GM23338 (cell line): ENCODE data around the gene MXRA7. TPM values are rescaled to one million over a fixed set of nuclear protein-coding genes. Genes with fewer than 3 reads are reported as not detected.

Experiments used
- ATAC-seq: fragments of 200-7000 bp; cut with Tn5 transposase; 3 replicates; pipeline ENCODE4 v1.9.1; 2020
- DNase-seq: peaks from one replicate; pipeline ENCODE4 v3.0.0-alpha.2; 2015; ENCODE audit warnings: low spot score
- H2AFZ ChIP-seq: fragments of 200-600 bp; sonication (generic); 2 replicates; pipeline ENCODE4 v1.8.0; 2016; ENCODE audit warnings: antibody characterized with exemption, mild to moderate bottlenecking, moderate library complexity
- H3F3A ChIP-seq: fragments of 200-600 bp; sonication (generic); replicated peaks from 2 replicates; pipeline ENCODE4 v1.8.0; 2017; ENCODE audit warnings: antibody characterized with exemption, mixed run types, low read depth
- H3K27ac ChIP-seq: fragments of 200-600 bp; sonication (generic); 2 replicates; pipeline ENCODE4 v1.6.1; 2016; ENCODE audit warnings: low read depth
- H3K27me3 ChIP-seq: fragments of 200-600 bp; sonication (generic); 2 replicates; pipeline ENCODE4 v1.8.0; 2016; ENCODE audit warnings: mild to moderate bottlenecking, mixed run types, moderate library complexity; ENCODE audit not compliant: insufficient read depth
- H3K36me3 ChIP-seq: fragments of 200-600 bp; sonication (generic); 2 replicates; pipeline ENCODE4 v1.8.0; 2016; ENCODE audit warnings: mild to moderate bottlenecking; ENCODE audit not compliant: insufficient read depth
- H3K4me1 ChIP-seq: fragments of 200-600 bp; sonication (generic); 2 replicates; pipeline ENCODE4 v1.8.0; 2016; ENCODE audit warnings: mild to moderate bottlenecking, moderate library complexity; ENCODE audit not compliant: insufficient read depth
- H3K4me2 ChIP-seq: fragments of 200-600 bp; sonication (generic); 2 replicates; pipeline ENCODE4 v1.7.1; 2017; ENCODE audit warnings: mixed run types
- H3K4me3 ChIP-seq: fragments of 200-600 bp; sonication (generic); 2 replicates; pipeline ENCODE4 v1.6.1; 2016; ENCODE audit warnings: mixed run types
- H3K79me2 ChIP-seq: fragments of 200-600 bp; sonication (generic); replicated peaks from 2 replicates; pipeline ENCODE4 v1.8.0; 2017; ENCODE audit warnings: mild to moderate bottlenecking; ENCODE audit not compliant: insufficient read depth
- H3K9me2 ChIP-seq: fragments of 200-600 bp; sonication (generic); 2 replicates; pipeline ENCODE4 v1.8.0; 2017; ENCODE audit not compliant: insufficient read depth
- H4K20me1 ChIP-seq: fragments of 200-600 bp; sonication (generic); replicated peaks from 2 replicates; pipeline ENCODE4 v1.8.0; 2017; ENCODE audit warnings: mild to moderate bottlenecking; ENCODE audit not compliant: insufficient read depth
- H3K27ac Mint-ChIP-seq: 2 replicates; pipeline ENCODE4 v1.8.0; 2020; ENCODE audit warnings: inconsistent platforms, mild to moderate bottlenecking, moderate library complexity, mixed read lengths
- H3K27me3 Mint-ChIP-seq: 3 replicates; pipeline ENCODE4 v1.8.0; 2022; ENCODE audit warnings: low read depth, mild to moderate bottlenecking, moderate library complexity, mixed read lengths, inconsistent platforms; ENCODE audit not compliant: insufficient read depth, poor library complexity
- H3K36me3 Mint-ChIP-seq: 3 replicates; pipeline ENCODE4 v1.8.0; 2021; ENCODE audit warnings: low read depth, mild to moderate bottlenecking, inconsistent platforms, moderate library complexity, mixed read lengths
- H3K4me1 Mint-ChIP-seq: 3 replicates; pipeline ENCODE4 v1.8.0; 2020; ENCODE audit warnings: mild to moderate bottlenecking, inconsistent platforms, mixed read lengths
- H3K4me3 Mint-ChIP-seq: 3 replicates; pipeline ENCODE4 v1.8.0; 2021; ENCODE audit warnings: moderate library complexity, mild to moderate bottlenecking, inconsistent platforms, mixed read lengths
- H3K9me3 Mint-ChIP-seq: 3 replicates; pipeline ENCODE4 v1.8.0; 2020; ENCODE audit warnings: moderate library complexity, mild to moderate bottlenecking, inconsistent platforms, mixed read lengths
- CREB1 ChIP-seq: fragments of 250-450 bp; sonication (Bioruptor Pico); IDR thresholded peaks from 2 replicates; pipeline ENCODE4 v1.5.0; 2020; ENCODE audit warnings: low read depth, mild to moderate bottlenecking, moderate library complexity
- CTCF ChIP-seq, 2 experiments: fragments of 200-600 bp in 1 of 2; sonication (generic) in 1 of 2; conservative IDR thresholded peaks; 2 replicates each; pipeline versions ENCODE4 v1.5.1 to v1.6.1; 2016 to 2017; ENCODE audit warnings: antibody characterized with exemption in 2 of 2, low read depth in 2 of 2, mild to moderate bottlenecking in 2 of 2, moderate library complexity in 1 of 2
- ETS1 ChIP-seq: IDR thresholded peaks from 2 replicates; pipeline ENCODE4 v1.6.1; 2016; ENCODE audit warnings: antibody characterized with exemption
- EZH2 ChIP-seq: fragments of 200-600 bp; sonication (generic); IDR thresholded peaks from one replicate; pipeline ENCODE4 v1.8.0; 2017; ENCODE audit warnings: antibody characterized with exemption, mild to moderate bottlenecking, low read depth; ENCODE audit not compliant: unreplicated experiment
- EZH2phosphoT487 ChIP-seq: fragments of 200-600 bp; sonication (generic); IDR thresholded peaks from one replicate; pipeline ENCODE4 v1.8.1; 2018; ENCODE audit warnings: antibody characterized with exemption; ENCODE audit not compliant: unreplicated experiment
- JUNB ChIP-seq: IDR thresholded peaks from one replicate; pipeline ENCODE4 v1.6.1; 2016; ENCODE audit warnings: antibody characterized with exemption; ENCODE audit not compliant: unreplicated experiment
- NANOG ChIP-seq: IDR thresholded peaks from 2 replicates; pipeline ENCODE4 v1.6.1; 2016; ENCODE audit warnings: antibody characterized with exemption, borderline replicate concordance
- POLR2AphosphoS5 ChIP-seq: IDR thresholded peaks from 2 replicates; pipeline ENCODE4 v1.6.1; 2016; ENCODE audit warnings: antibody characterized with exemption, low read depth
- REST ChIP-seq: IDR thresholded peaks from one replicate; pipeline ENCODE4 v1.6.1; 2018; ENCODE audit warnings: antibody characterized with exemption; ENCODE audit not compliant: unreplicated experiment
- STAT1 ChIP-seq: IDR thresholded peaks from one replicate; pipeline ENCODE4 v1.6.1; 2016; ENCODE audit warnings: antibody characterized with exemption; ENCODE audit not compliant: unreplicated experiment
- ZNF114 ChIP-seq: fragments of 250-450 bp; sonication (Bioruptor Pico); IDR thresholded peaks from 2 replicates; pipeline ENCODE4 v1.5.0; 2020; ENCODE audit warnings: mild to moderate bottlenecking, moderate library complexity
- ZNF331 ChIP-seq: fragments of 250-450 bp; sonication (Bioruptor Pico); IDR thresholded peaks from 2 replicates; pipeline ENCODE4 v1.5.0; 2020; ENCODE audit warnings: low read depth, mild to moderate bottlenecking, moderate library complexity
- ZNF462 ChIP-seq: fragments of 250-450 bp; sonication (Bioruptor Pico); IDR thresholded peaks from 2 replicates; pipeline ENCODE4 v1.5.0; 2020; ENCODE audit warnings: mild to moderate bottlenecking, moderate library complexity
- polyA plus RNA-seq: library from polyadenylated mRNA; unstranded; fragments of >200 nt; fragmentation: Nextera tagmentation; extraction: Ambion mirVana; gene quantifications from 2 replicates; pipeline ENCODE4 v1.2.1, GENCODE V29; 2016
- total RNA-seq: library from RNA; depleted of rRNA; stranded (reverse); fragments of >200 nt; shearing (Covaris generic); gene quantifications from 2 replicates; pipeline ENCODE4 v1.2.3, GENCODE V29; 2014

MXRA7 gene
- total and polyA plus RNA-seq, 2 experiments from 2014 or later, result 12.1 to 46.6 TPM

- no peaks in the 10 kb centered on the region for H3K9me3 Mint-ChIP-seq
- no peak overlapping the region for H3K4me2 ChIP-seq
- H2AFZ ChIP-seq, result 0 out of 2 replicates have a peak overlapping the region, but pooled peaks have one; percentile 74
- H3K27ac Mint-ChIP-seq, result no peak overlapping the region
- ATAC-seq (no peak), DNase-seq (no peak)
- no peaks in the 10 kb centered on the region for H3K27me3 ChIP-seq
- H3K4me3 Mint-ChIP-seq, result no peak overlapping the region
- H3K27ac ChIP-seq, result no peak overlapping the region
- peaks cover 8% of the 10 kb centered on the region for H3K27me3 Mint-ChIP-seq
- H3K4me1 ChIP-seq, result peaks cover 5% of the 10 kb centered on the region
- no peaks in the 10 kb centered on the region for H3K36me3 Mint-ChIP-seq
- TF ChIP-seq REST (no peak), ZNF462 (no peak), ZNF114 (no peak), NANOG (no peak), ETS1 (no peak), STAT1 (no peak), POLR2AphosphoS5 (no peak), ZNF331 (CRISPR knock-in tag) (no peak), EZH2 (no peak), EZH2phosphoT487 (no peak), CREB1 (CRISPR knock-in tag) (no peak), JUNB (no peak), CTCF (conservative IDR thresholded peaks at IDR 0.05; ENCODE audit: low read depth in 2 of 2) (no peak)
- no peaks in the 10 kb centered on the region for H3K36me3 ChIP-seq
- no peaks in the 10 kb centered on the region for H3F3A ChIP-seq
- H3K9me2 ChIP-seq, result no peaks in the 10 kb centered on the region
- H4K20me1 ChIP-seq, result no peaks in the 10 kb centered on the region
- H3K4me1 Mint-ChIP-seq, result peaks cover 18% of the 10 kb centered on the region
- no peak overlapping the region for H3K4me3 ChIP-seq
- no peaks in the 10 kb centered on the region for H3K79me2 ChIP-seq
Observed at GRCh38 chr17:76633628-76634328, 77.0 kb downstream of the MXRA7 start.
